Measurements from ENCODE around the gene SCN10A.

SCN10A gene

GRCh38 chr3:38717355-38718240 lies 98.4 kb downstream of the SCN10A start:
- no peak for DNase-seq

- no peak for DNase-seq
Observed at GRCh38 chr3:38713121-38713520, 102.9 kb downstream of the SCN10A start.

- no peak for DNase-seq
Observed at GRCh38 chr3:38711321-38711720, 104.7 kb downstream of the SCN10A start.

- no peak for DNase-seq
Observed at GRCh38 chr3:38707730-38708129, 108.3 kb downstream of the SCN10A start.

GRCh38 chr3:38706961-38707360 lies 109.1 kb downstream of the SCN10A start:
- DNase-seq, result no peak

- no peak for DNase-seq
Observed at GRCh38 chr3:38702231-38702630, 113.8 kb downstream of the SCN10A start.

- no peak for DNase-seq
Observed at GRCh38 chr3:38698760-38699159, 117.3 kb downstream of the SCN10A start.

GRCh38 chr3:38698061-38698460 lies 118.0 kb downstream of the SCN10A start:
- no peak for DNase-seq

GRCh38 chr3:38696034-38696433 lies 120.0 kb downstream of the SCN10A start:
- DNase-seq, result no peak

GRCh38 chr3:38690185-38690584 lies 125.8 kb downstream of the SCN10A start:
- DNase-seq, result no peak

- no peak for DNase-seq
Observed at GRCh38 chr3:38689774-38690173, 126.2 kb downstream of the SCN10A start.

GRCh38 chr3:38689346-38689745 lies 126.7 kb downstream of the SCN10A start:
- DNase-seq, result no peak

- DNase-seq, result no peak
Observed at GRCh38 chr3:38687321-38687720, 128.7 kb downstream of the SCN10A start.

GRCh38 chr3:38684546-38684945 lies 131.5 kb downstream of the SCN10A start:
- no peak for DNase-seq

GRCh38 chr3:38669668-38670067 lies 146.3 kb downstream of the SCN10A start:
- no peak for DNase-seq

GRCh38 chr3:38662544-38662943 lies 153.5 kb downstream of the SCN10A start:
- no peak for DNase-seq

GRCh38 chr3:38658841-38659240 lies 157.2 kb downstream of the SCN10A start:
- DNase-seq, result no peak

- DNase-seq, result no peak
Observed at GRCh38 chr3:38657369-38657768, 158.6 kb downstream of the SCN10A start.

- peak; percentile 27 for DNase-seq
Observed at GRCh38 chr3:38655708-38656300, 160.2 kb downstream of the SCN10A start.

- no peak for DNase-seq
Observed at GRCh38 chr3:38653685-38654537, 162.1 kb downstream of the SCN10A start.

- no peak for DNase-seq
Observed at GRCh38 chr3:38652934-38653333, 163.1 kb downstream of the SCN10A start.

- DNase-seq, result no peak
Observed at GRCh38 chr3:38651153-38651789, 164.7 kb downstream of the SCN10A start.
